Natural killer cell treated with Interleukin-12 subunit alpha and Interleukin-12 subunit beta and Interleukin-15 and Interleukin-18, amount 100 ng/mL, for 72 hours (primary cell): ENCODE measurements around the gene POLR2H. TPM values are rescaled to one million over a fixed set of nuclear protein-coding genes. Genes with fewer than 3 reads are reported as not detected.

Experiments used
- ATAC-seq, 2 donors: fragments of 150-1000 bp; cut with Tn5 transposase in 1 of 2; sonication (Bioruptor Pico), chemical (Tn5 transposase) in 1 of 2; 2 replicates each; pipeline ENCODE4 v1.10.0; 2021
- DNase-seq: peaks from one replicate; pipeline ENCODE4 v3.0.0; 2022; ENCODE audit warnings: low spot score
- H3K27ac Mint-ChIP-seq, 2 donors: 1 replicate in 1 of 2; 2 replicates in 1 of 2; pipeline ENCODE4 v1.8.0; 2022; ENCODE audit warnings: mixed read lengths in 2 of 2, mild to moderate bottlenecking in 1 of 2, moderate library complexity in 1 of 2
- H3K27me3 Mint-ChIP-seq, 2 donors: 1 replicate in 1 of 2; 2 replicates in 1 of 2; pipeline ENCODE4 v1.8.0; 2022; ENCODE audit warnings: mixed read lengths in 2 of 2
- H3K36me3 Mint-ChIP-seq: one replicate; pipeline ENCODE4 v1.8.0; 2022; ENCODE audit warnings: mixed read lengths
- H3K4me1 Mint-ChIP-seq, 2 donors: 1 replicate in 1 of 2; 2 replicates in 1 of 2; pipeline ENCODE4 v1.8.0; 2022; ENCODE audit warnings: low read depth in 2 of 2, mixed read lengths in 2 of 2, mild to moderate bottlenecking in 1 of 2
- H3K4me3 Mint-ChIP-seq: one replicate; pipeline ENCODE4 v1.8.0; 2022; ENCODE audit warnings: mixed read lengths
- H3K9me3 Mint-ChIP-seq: 2 replicates; pipeline ENCODE4 v1.8.0; 2022; ENCODE audit warnings: mixed read lengths
- total RNA-seq, 2 donors: library from RNA; stranded (reverse); gene quantifications; one replicate each; pipeline ENCODE4 v1.2.3, GENCODE V29; 2022

POLR2H gene
- total RNA-seq, 2 donors from 2014 or later = 111 to 142 TPM

DNA sequence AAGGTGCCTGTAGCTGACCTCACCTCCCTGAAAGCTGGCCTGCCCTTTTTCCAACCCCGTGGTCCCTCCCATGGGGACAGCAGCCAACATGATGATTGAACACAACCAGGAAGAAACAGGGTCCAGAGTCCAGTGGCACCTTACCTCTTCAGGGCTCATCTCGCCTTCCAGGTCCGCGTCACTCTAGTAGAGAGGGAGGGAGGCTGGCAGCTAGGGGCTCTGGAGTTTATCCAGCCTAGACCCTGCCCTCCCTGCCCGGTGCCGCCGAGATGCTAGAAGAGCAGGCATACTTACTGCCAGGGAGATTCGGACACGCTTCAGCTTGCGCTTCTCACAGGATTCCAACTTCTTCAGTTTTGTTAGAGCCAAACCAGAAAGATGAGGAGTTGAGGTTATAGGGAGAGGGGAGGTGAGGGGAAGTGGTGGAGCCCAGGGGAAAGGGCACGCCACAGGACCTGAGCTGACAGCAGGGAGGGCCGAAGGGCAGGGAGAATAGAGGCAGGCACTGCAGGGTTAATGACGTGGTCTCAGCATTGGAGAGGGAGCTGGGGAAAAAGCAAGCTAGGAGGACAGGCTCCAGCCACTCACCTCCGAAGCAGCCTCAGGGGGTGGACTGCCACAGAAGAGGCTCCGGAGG is 9.2 kb upstream of the POLR2H start:
- H3K9me3 Mint-ChIP-seq = no peaks in the 10 kb centered on the region
- no peak overlapping the region for H3K4me3 Mint-ChIP-seq
- no peak overlapping the region for H3K27ac Mint-ChIP-seq
- no peaks in the 10 kb centered on the region for H3K36me3 Mint-ChIP-seq
- H3K4me1 Mint-ChIP-seq = peaks cover 0 to 12% of the 10 kb centered on the region in 2 donors
- DNase-seq = no peak
- ATAC-seq = no peak
- H3K27me3 Mint-ChIP-seq = no peaks in the 10 kb centered on the region

DNA sequence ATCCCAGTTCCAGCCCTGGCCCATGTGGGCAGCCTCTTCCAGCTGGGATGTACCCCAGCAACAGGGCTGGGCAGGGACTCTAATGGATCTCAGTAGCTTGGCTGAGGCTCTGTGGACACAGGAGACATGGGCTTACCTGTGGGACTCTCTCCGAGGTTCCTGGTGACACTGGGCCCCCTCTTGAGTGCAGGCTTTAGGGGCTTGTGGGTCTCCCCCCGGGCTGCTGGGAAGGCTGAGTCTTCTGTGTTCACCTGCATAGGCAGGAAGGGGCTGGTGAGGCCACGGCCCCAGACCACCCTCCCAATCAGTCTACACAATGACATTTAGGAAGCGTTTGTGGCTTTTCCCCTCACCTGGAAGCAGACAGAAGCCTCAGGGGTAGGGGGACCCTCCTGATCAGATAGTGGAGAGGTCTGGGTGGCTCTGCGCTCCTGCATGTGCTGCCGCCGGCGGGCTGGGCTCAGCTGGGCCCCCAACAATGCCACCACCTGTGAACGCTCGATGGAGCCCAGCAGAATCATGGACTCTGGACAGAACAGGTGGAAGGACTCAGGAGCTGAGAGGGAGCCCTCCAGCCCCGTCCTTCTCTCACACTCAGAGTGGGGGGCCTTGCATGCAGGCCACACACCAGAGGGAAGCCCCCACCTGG is 8.5 kb upstream of the POLR2H start:
- DNase-seq (no peak), ATAC-seq (no peak)
- Mint-ChIP-seq H3K4me3 (no peak overlapping the region), H3K27ac (no peak overlapping the region), H3K9me3 (no peaks in the 10 kb centered on the region), H3K27me3 (no peaks in the 10 kb centered on the region), H3K36me3 (no peaks in the 10 kb centered on the region), H3K4me1 (peaks cover 0 to 8% of the 10 kb centered on the region in 2 donors)

DNA sequence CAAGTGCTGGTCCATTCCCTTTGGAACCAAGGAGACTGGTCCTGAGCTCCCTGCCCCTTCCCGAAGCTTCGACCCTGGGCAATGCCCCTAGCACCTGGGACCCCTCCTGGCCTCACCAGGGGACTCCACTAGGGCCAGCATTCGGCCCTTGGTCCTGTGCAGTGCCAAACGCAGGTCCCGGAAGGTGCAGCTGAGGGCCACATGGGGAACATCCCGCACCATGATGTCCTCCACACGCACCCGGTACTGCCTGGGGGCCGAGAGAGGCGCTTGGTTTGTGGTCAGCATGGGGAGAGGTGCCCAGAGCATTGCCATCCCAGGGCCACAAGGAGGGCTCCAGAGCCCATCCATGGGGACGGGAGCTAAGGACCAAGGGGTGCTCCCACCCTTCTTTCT is 8.0 kb upstream of the POLR2H start:
- no peak for ATAC-seq
- no peaks in the 10 kb centered on the region for H3K27me3 Mint-ChIP-seq
- peaks cover 0 to 8% of the 10 kb centered on the region in 2 donors for H3K4me1 Mint-ChIP-seq
- DNase-seq = no peak
- H3K27ac Mint-ChIP-seq = peak overlapping the region in 1 of 2 donors; percentile 76
- peak overlapping the region; percentile 38 for H3K4me3 Mint-ChIP-seq
- no peaks in the 10 kb centered on the region for H3K9me3 Mint-ChIP-seq
- H3K36me3 Mint-ChIP-seq = no peaks in the 10 kb centered on the region

DNA sequence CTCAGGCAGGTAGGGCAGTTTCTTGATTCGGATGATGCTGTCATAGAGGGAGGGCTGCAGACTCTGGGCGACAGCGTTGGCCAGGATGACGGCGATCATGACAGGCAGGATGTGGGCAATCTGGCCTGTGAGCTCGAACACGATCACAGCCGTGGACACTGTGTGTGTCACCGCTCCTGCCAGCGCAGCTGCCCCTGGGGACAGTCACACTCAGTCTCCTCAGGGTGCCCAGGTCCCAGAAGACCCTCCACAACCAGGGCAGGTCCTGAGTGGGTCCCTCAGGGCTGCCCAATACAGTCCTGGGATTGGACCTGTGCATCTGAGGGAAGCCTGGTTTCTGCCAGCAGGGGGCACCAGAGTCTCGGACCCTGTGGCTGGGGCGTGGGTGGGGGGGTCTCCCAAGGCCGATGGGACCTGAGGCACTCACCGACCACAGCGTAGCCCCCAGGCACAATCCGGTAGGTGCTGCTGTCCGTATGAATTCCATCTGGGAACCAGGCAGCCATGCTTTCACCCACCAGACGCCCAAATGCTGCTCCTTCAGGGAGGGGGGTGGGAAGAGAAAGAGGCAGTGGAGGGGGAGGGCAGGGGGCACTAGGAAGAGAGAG is 7.3 kb upstream of the POLR2H start:
- Mint-ChIP-seq H3K9me3 (no peaks in the 10 kb centered on the region), H3K27ac (peak overlapping the region in 1 of 2 donors; percentile 76), H3K4me3 (peak overlapping the region; percentile 38), H3K27me3 (no peaks in the 10 kb centered on the region), H3K4me1 (peaks cover 0 to 8% of the 10 kb centered on the region in 2 donors), H3K36me3 (no peaks in the 10 kb centered on the region)
- no peak for DNase-seq
- peak; percentile 84 to 92 for ATAC-seq

DNA sequence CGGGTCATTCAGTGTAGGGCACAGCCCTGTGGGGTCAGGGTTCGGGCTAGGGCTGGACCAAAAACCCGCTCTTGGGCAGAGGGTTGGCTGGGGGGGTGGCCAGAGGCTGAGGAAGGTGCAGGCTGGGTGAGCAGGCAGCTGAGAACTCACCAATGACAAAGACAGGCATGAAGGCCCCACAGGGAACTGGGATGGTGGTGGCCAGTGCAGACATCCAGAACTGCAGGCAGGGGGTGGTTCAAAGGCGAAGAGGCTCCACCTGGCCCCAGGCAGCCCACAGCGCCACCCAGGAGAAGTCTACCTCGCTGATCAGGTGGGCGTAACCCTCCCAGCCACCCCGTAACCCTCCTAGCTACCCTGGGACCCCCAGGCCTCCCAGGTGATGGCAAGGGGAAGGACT is 6.8 kb upstream of the POLR2H start:
- DNase-seq = no peak
- Mint-ChIP-seq H3K9me3 (no peaks in the 10 kb centered on the region), H3K36me3 (no peaks in the 10 kb centered on the region), H3K27ac (peak overlapping the region in 1 of 2 donors; percentile 38), H3K4me1 (peaks cover under 1 to 9% of the 10 kb centered on the region in 2 donors), H3K4me3 (no peak overlapping the region), H3K27me3 (no peaks in the 10 kb centered on the region)
- no peak for ATAC-seq

DNA sequence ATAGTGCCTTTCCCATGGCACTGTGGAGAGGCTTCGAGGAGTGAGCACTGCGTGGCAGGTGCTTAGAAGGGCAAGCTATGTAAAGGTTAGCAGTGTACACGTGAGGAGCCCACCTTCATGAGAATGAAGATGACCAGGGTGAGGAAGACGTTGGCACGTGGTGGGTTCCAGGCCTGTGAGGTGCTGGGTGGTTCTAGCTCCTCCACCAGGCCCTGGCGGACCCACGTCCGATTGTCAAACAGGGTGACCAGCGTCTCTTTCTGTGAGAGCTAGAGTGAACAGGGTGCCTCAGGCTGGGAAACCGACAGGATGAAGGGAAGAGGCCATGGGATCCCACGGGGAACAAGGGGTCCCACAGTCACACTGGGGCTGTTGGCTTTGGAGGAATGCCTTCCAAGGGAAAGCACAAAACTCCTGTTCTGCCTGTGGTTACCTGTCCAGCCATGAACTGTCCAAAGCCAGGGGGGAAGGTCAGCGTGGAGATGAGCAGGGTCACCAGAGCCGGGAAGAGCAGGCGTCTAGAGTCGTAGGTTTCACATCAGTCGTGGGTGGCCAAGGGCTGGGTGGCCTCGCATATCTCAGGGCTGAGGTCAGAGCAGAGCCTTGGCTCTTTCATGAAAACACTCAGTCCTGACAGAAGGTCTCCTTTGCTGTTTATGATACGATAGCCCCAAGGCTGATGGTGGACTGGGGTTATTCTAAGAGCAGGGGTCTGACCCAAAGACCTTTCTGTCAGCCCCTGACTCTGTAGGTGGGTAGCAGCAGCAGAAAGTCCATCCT is 6.1 kb upstream of the POLR2H start:
- H3K4me1 Mint-ChIP-seq = peaks cover 6 to 13% of the 10 kb centered on the region in 2 donors
- H3K9me3 Mint-ChIP-seq = no peaks in the 10 kb centered on the region
- H3K27me3 Mint-ChIP-seq = no peaks in the 10 kb centered on the region
- H3K4me3 Mint-ChIP-seq = no peak overlapping the region
- ATAC-seq (no peak), DNase-seq (no peak)
- H3K27ac Mint-ChIP-seq = peak overlapping the region in 1 of 2 donors; percentile 38
- no peaks in the 10 kb centered on the region for H3K36me3 Mint-ChIP-seq

DNA sequence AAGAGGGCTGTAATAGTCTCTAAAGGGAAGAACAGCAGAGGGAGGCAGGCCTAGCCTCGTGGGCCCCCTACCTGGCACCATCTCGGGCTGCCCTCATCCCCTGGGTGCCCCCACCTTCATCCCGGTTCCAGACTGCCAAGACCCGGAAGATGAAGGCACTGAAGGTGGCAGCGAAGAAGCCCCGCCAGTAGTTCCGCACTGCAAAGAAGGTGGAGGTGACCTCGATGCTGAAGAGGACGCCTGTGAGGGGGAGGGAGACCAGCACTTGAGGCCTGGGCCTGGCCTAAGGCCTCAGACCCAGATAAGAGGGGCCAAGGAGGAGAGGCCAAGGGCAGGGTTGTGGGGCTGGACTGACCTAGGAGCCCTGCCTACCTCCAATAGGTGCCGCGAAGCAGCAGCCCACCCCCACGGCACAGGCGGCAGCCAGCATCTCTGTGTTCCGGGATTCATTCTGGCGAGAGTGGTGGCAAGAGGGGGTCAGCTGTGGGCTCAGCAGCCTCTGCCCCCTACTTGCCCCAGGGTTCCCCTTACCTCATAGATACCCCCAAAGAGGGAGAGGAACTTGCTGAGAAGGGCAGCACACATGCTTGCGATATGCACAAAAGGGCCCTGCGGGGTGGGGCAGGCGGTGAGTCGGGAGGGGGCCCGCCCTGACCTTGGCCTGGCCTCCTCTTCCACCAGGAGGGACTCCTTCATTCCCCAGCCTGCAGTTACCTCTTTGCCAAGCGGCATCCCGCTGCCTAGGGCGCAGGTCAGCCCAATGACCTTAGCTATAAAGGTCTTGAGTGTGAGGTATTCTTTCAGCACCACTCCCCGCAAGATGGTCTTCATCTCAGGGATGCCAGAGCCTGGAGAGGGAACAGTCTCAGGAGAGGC is 4.0 kb upstream of the POLR2H start:
- DNase-seq (no peak), ATAC-seq (no peak)
- Mint-ChIP-seq H3K9me3 (no peaks in the 10 kb centered on the region), H3K4me3 (no peak overlapping the region), H3K4me1 (peaks cover 11 to 15% of the 10 kb centered on the region in 2 donors), H3K27ac (no peak overlapping the region), H3K27me3 (no peaks in the 10 kb centered on the region), H3K36me3 (no peaks in the 10 kb centered on the region)

DNA sequence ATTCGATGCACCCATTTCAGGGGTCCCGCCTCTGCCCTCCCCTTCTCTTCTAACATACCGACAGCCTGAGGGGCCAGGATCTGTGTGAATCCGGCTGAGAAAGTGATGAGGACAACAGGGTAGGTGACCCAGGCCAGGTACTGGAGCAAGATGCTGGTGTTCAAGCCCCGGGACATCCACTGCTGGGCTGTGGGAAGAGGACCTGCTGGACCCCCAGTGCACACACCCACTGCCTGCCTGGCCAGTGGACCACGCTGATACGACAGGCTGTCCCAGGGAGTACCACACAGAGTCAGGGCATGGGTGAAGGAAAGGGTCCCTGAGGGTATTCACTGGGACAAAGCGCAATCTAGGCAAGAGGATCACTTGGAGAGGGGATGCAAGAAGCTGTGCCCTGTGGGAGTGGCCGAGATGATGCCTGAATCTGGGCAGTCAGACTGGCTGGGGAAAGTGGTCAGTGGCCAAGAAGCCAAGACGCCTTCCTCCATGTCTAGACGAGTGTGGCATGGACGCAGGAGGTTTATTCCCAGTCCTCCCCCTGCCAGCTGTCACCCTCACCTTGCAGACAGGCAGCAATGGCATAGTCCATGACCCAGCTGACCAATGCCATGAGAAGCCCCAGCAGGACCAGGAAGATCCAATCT is 3.3 kb upstream of the POLR2H start:
- H3K9me3 Mint-ChIP-seq = no peaks in the 10 kb centered on the region
- H3K27me3 Mint-ChIP-seq = no peaks in the 10 kb centered on the region
- H3K4me3 Mint-ChIP-seq = no peak overlapping the region
- H3K36me3 Mint-ChIP-seq = no peaks in the 10 kb centered on the region
- ATAC-seq = no peak
- no peak for DNase-seq
- no peak overlapping the region for H3K27ac Mint-ChIP-seq
- peaks cover 14 to 18% of the 10 kb centered on the region in 2 donors for H3K4me1 Mint-ChIP-seq

DNA sequence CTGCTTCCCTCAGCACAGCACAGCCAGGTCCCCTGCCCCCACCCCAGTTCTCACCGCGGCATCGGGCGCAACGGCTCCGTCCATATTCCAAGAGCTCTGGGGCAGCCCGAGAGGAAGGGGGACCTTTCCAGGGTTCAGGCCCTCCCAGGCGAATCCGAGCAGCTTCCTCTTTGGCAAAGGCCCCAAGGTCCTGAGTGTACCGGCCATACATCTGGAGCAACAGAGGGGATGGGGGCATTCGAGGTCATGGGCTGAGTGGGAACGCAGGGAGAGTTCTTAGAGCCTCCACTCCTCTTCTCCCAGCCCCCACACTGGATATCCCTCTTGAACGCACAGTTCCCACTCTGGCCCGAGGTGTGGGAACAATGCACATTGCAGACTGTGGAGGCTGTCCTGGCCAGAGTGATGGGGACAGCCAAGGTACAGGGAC is 2.6 kb upstream of the POLR2H start:
- H3K4me1 Mint-ChIP-seq = peaks cover 18 to 20% of the 10 kb centered on the region in 2 donors
- H3K9me3 Mint-ChIP-seq = no peaks in the 10 kb centered on the region
- ATAC-seq (no peak), DNase-seq (no peak)
- H3K36me3 Mint-ChIP-seq = no peaks in the 10 kb centered on the region
- H3K27me3 Mint-ChIP-seq = no peaks in the 10 kb centered on the region
- no peak overlapping the region for H3K4me3 Mint-ChIP-seq
- H3K27ac Mint-ChIP-seq = no peak overlapping the region

DNA sequence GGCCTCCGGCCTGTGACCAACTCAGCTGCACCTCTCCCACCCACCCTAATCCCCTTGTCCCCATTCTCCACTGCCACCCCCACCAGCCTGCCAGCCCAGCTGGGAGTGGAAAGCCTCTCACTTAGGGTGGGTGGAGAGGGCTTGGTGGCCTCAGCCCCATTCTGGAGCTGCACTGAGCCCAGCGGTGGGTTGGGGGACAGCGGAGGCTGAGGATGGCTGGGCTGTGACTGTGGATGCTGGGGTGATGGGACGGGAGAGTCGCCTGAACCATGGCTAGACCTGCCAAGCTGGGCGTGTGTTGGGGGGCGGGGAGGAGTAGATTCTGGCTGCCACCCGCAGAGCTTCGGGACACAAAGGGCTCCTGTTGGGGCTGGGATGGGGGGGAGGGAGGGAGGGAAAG is 1.9 kb upstream of the POLR2H start:
- peaks cover 4% of the 10 kb centered on the region for H3K36me3 Mint-ChIP-seq
- H3K4me1 Mint-ChIP-seq = peaks cover 20 to 26% of the 10 kb centered on the region in 2 donors
- no peak overlapping the region for H3K27ac Mint-ChIP-seq
- H3K9me3 Mint-ChIP-seq = no peaks in the 10 kb centered on the region
- peak overlapping the region; percentile 65 for H3K4me3 Mint-ChIP-seq
- ATAC-seq = no peak
- no peaks in the 10 kb centered on the region for H3K27me3 Mint-ChIP-seq
- no peak for DNase-seq

DNA sequence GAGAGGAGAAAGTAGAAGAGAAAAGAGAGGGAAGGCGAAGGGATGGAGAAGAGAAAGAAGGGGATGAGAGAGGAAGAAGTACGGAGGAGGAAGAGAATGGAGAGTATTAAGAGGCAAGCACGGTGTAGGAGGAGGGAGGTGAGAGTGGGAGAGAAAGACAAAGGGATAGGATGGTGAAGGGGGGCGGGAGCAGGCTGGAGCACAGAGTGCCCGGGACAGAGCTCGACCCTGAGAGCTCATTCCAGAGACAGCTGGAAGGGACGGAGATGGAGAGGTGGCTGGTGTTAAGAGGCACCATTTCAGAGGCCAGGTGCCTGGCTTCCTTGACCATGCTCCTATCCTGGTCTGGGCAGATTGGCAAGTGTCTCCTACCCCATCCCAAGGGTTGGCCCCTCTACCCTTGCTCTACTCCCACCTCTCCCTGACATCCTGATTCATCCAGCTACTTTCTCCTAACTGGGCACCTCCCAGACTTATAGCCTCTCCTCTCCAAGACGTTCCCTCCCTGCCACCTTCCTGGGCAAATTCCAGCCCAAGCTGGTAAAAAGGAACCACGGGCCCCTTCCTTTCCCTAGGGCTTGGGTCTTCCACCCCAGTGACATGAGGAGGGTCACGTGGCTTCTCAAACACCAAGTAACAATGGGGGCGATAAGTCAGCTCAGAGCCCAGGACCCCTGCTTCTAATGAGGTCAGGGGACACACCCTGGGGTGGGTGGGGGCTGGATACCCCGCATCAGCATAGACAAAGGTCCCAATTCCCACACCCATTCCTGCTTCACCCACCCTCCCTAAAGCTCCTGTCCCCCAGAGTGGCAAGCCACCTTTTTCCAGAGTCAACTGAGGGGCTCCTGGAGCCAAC is 1.2 kb upstream of the POLR2H start:
- H3K27me3 Mint-ChIP-seq = no peaks in the 10 kb centered on the region
- peaks cover 27 to 32% of the 10 kb centered on the region in 2 donors for H3K4me1 Mint-ChIP-seq
- H3K4me3 Mint-ChIP-seq = peak overlapping the region; percentile 89
- ATAC-seq (no peak), DNase-seq (no peak)
- H3K27ac Mint-ChIP-seq = no peak overlapping the region
- peaks cover 10% of the 10 kb centered on the region for H3K36me3 Mint-ChIP-seq
- H3K9me3 Mint-ChIP-seq = no peaks in the 10 kb centered on the region

DNA sequence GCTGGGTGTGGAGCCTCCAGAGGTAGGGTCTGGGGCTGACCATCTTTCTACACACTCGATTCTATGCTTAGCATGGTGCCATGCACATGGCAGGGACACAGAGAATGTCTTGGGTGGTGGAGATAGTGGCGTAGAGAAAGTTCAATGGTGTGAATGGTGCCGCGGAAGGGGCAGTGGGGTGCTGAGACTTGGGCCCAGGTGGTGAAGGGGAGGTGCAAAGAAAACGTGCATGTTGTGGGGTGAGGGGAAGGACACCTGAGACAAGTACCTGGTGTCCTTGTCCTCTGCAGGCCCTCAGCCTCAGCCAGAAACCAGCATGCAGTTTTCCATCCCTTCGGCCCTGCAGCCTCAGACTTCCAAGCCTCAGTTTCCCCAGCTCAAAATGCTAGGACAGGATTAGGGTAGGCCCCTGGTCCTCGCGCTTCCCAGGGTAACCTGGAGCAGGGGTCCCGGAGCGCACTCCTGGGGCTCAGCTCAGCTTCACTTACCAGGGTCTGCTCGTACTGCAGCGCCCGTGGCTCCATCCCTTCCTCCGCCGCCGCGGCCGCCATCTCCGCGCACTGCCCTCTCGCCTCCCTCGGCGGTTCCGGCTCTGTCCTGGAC is 480 bp upstream of the POLR2H start:
- no peaks in the 10 kb centered on the region for H3K27me3 Mint-ChIP-seq
- no peaks in the 10 kb centered on the region for H3K9me3 Mint-ChIP-seq
- H3K36me3 Mint-ChIP-seq = peaks cover 11% of the 10 kb centered on the region
- peaks cover 28 to 34% of the 10 kb centered on the region in 2 donors for H3K4me1 Mint-ChIP-seq
- H3K27ac Mint-ChIP-seq = no peak overlapping the region
- ATAC-seq = peak in 1 of 2 donors; percentile 0
- H3K4me3 Mint-ChIP-seq = peak overlapping the region; percentile 89
- no peak for DNase-seq
